C4-2B (cell line): ENCODE data around the gene UMPS.

Source experiments
- CTCF ChIP-seq: fragments of 450-650 bp; conservative IDR thresholded peaks from 2 replicates; pipeline ENCODE4 v1.5.1; 2017; ENCODE audit warnings: mild to moderate bottlenecking
- ZFX ChIP-seq: fragments of 450-650 bp; IDR thresholded peaks from 2 replicates; pipeline ENCODE4 v1.6.1; 2017

GRCh38 chr3:124770336-124771082 is 40.3 kb downstream of the UMPS start:
- TF ChIP-seq CTCF (no peak), ZFX (no peak)
